ACHN (cell line): Measurements from ENCODE around the gene SLC16A10.
A peak's percentile ranks its signal among the peaks of the same experiment; 100 is the strongest.
"Not testable (repeated sequence)": the region's sequence is repeated elsewhere in the genome, so short reads cannot be mapped to it uniquely, and the experiment has no call there.

Experiments used
- DNase-seq: peaks from one replicate; pipeline ENCODE4 v3.0.0-alpha.2; 2015
- in situ Hi-C: cut with HindIII; loops from 2 replicates; pipeline ENCODE4 v1.10.0; 2017; ENCODE audit warnings: low sequenced_read_pairs, low pct_ligation_motif_present, low pct_unique_long_range_greater_than_20kb

Gene SLC16A10

DNA sequence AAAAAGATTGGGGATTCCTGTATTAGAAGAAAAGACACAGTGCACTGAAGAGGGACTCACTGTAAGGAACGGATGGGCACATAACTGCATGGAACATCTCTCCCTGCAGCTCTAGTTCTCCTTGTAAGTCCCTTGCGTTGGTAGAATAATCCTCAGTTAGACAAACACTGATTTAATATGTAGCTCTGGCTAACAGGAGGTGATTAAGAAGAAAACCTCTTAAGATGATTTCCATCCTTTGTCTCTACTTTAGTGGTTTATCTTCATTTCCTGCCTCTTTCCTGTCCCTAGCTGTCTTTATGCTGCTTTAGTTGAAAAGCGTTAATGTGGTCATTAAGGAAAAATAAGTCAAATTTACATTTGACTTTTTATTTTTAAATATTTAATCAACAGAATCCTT lies 86.6 kb downstream of the SLC16A10 start:
- no peak for DNase-seq
- in situ Hi-C loops: no loop called here

DNA sequence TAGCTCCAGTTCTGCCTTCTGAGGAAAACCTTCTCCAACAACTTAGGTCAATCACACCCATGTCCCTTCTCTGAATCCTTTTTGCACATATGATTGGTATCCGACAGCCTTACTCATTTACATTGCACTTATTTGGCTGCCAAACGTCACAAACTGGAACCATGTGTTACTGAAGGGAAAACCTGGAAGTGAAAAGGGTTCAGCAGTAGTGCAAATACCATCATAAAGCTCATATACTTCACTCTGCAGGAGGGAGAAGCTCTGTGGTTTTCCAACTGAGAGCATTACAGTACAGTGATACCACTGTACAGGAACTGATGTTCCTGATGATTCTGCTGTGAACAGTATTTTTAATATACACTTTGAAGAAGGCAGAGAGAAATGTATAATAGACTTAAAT lies 87.8 kb downstream of the SLC16A10 start:
- in situ Hi-C loops: no loop called here
- DNase-seq: no peak

DNA sequence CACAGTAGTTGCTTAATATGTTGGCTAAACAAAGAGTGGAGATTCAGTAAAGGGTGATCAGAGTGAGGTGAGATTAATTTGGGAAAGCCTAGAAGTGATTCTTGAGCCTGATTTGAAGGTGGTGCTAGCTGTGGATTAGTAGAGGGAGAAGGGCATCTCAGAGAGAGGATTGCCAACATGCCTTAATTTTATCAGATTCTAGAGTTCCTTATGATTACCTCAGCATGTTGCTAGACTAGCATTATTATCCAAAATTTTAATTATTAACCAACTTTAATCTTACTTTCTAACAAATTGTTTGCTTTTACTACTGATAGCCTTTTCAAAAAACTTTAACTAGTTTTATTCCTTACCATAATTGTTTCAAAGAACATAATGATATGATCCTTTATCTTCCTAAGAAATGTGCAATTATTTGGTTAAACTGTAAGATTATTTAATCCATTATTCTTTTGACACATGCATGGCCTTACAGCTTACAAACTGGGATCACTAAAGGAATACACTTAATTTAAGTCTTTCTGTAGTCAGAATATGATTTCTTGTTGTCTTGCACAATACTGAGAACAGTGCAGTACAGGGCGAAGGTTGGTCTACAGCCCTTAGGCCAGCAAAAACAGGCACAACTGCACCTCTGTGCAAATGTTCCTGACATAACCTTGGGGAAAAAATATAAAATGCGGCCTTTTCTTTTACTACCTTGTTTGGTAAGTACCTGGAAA lies 88.9 kb downstream of the SLC16A10 start:
- in situ Hi-C loops: no loop called here
- DNase-seq: no peak

DNA sequence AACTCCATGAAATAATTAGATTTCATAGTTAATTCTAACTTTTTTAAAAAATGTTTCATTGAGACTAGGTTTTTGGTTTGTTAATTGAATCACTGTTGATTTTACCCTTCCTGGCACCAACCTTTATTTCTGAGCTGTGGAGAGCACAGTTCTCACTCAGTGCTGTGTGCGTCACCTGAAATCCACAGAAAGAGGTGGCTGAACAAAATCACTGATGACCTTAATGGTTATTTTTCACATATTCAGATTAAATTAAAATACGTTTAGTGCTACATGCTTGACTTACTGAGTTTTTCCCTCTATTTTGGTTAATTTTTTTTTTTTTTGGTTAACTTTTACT lies 89.4 kb downstream of the SLC16A10 start:
- DNase-seq: no peak
- in situ Hi-C loops: no loop called here

DNA sequence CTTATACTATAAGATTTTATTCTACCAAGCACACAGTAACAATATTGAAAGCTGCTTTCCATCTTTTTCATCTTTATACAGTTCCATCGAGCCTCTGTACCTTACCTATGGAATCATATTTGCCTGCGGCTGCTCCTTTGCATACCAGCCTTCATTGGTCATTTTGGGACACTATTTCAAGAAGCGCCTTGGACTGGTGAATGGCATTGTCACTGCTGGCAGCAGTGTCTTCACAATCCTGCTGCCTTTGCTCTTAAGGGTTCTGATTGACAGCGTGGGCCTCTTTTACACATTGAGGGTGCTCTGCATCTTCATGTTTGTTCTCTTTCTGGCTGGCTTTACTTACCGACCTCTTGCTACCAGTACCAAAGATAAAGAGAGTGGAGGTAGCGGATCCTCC lies 89.8 kb downstream of the SLC16A10 start:
- in situ Hi-C loops: no loop called here

DNA sequence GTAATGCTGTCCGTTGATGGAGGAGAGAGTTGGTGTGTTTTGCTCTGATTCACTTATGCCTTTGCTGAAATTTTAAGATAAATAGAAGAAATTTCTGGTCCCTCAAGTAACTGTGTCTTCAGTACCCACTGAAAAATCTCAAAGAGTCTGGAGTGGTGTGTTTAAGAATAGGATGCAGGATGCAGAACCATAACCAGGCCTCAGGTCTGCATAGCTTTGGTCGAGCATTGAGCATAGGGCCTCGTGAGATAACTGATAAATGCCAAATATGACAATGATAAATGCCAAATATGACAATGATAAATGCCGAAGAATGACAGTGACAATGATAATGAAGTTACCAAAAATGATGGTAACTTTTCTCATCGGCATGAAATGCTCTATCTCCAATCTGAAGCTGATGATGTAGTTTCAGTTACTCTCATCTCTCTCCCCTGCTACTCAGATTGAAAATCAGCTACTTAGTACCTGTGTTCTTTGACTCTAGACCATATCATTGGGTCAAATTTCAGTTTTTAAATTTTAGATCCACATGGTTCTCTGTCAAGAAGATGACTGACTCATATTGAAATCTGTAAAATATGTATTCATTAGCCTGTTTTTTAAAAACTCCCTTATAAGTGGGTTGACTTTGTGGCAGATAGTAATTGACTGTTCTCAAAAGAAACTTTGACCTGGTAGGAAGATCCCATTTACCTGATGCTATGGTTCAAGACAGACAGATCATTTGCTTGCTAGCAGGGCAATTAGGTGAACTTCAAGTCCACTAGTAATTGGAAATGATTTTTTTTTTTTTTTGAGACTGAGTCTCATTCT lies 96.6 kb downstream of the SLC16A10 start:
- no peak for DNase-seq
- in situ Hi-C loops: no loop called here

More for the DNA sequence above, 89.8 kb downstream of the SLC16A10 start:
- no peak for DNase-seq

DNA sequence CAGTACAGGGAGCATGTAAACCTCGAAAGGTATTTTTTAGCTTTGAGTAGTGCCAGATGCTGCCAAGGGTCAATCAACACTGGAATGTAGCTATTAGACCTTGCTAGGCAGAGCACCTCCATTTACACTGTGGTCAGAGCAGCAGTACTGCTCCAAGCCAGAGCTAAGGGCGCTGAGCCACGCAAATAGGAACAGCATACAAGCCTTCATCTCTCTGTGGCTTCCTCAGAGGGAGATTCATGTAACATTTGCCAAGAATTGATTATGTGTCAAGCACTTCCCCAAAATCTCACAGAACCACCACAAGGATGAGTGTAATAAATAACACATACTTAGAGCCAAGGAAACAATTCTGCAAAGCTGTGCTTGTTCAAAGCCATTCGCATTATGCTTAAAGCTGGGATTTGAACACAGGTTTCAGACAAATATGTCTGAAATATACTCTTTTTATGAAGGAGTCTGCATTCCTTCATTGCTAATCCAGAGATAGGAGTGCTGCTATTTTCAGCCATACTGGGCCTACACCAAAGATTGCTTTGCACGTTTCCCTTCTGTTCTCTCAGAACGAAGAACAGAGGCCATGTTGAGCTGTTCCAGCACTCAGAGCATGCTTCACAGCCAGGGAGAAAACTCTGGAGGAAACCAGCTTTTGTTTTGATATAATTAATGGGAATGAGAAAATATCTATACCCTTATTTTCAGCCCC lies 97.7 kb downstream of the SLC16A10 start:
- in situ Hi-C loops: no loop called here
- DNase-seq: no peak

DNA sequence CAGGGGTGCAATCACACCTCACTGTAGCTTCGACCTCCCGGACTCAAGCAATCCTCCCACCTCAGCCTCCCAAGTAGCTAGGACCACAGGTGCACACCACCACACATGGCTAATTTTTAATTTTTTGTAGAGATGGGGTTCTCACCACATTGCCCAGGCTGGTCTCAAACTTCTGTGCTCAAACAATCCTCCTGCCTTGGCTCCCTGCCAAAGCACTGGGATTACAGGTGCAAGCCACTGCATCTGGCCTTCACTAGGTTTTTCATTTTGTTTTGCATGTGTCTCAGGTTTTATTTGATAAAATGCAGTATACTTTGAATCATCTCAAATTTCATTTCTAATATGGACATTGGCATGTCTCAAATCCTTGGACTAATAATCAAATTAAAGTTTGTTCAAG lies 98.7 kb downstream of the SLC16A10 start:
- no peak for DNase-seq
- in situ Hi-C loops: no loop called here

DNA sequence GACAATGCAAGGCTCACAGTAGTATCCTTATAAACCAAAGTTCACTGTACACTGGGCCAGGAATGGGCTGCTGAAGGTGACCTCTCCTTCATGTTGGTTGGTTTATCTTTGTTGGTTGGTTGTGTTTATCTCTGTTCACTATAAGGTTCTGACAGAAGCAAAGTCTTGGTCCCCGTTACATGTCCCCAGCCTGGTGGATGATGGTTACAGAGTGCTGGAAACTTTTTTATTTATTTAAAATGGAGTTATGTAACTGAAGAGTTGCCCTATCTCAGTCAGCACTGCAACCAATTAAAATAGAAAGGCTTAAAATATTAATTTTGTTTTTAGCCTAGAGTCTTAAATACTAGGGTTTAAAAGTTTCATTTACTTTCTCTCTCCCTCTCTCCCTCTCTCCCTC lies 100.6 kb downstream of the SLC16A10 start:
- no peak for DNase-seq
- in situ Hi-C loops: no loop called here

DNA sequence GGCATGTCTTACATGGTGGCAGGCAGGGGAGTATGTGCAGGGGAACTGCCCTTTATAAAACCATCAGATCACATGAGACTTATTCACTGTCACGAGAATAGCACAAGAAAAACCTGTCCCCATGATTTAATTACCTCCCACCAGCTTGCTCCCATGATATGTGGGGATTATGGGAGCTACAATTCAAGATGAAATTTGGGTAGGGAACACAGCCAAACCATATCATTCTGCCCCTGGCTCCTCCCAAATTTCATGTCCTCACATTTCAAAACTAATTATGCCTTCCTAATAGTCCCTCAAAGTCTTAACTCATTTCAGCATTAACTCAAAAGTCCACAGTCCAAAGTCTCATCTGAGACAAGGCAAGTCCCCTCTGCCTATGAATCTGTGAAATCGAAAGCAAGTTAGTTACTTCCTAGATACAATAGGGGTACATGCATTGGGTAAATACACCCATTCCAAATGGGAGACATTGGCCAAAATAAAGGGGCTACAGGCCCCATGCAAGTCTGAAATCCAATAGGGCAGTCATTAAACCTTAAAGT lies 102.4 kb downstream of the SLC16A10 start:
- DNase-seq, in situ Hi-C loops: not testable (repeated sequence)

DNA sequence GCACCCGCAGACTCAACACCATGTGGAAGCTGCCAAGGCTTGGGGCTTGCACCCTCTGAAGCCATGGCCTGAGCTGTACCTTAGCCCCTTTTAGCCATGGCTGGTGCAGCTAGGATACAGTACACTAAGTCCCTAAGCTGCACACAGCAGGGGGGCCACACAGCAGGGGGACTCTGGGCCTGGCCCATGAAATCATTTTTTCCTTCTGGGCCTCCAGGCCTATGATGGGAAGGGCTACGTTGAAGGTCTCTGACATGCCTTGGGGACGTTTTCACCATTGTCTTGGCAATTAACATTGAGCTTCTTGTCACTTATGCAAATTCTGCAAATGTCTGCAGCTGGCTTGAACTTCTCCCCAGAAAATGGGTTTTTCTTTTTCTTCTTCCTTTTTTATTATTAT lies 103.3 kb downstream of the SLC16A10 start:
- no peak for DNase-seq
- in situ Hi-C loops: no loop called here

DNA sequence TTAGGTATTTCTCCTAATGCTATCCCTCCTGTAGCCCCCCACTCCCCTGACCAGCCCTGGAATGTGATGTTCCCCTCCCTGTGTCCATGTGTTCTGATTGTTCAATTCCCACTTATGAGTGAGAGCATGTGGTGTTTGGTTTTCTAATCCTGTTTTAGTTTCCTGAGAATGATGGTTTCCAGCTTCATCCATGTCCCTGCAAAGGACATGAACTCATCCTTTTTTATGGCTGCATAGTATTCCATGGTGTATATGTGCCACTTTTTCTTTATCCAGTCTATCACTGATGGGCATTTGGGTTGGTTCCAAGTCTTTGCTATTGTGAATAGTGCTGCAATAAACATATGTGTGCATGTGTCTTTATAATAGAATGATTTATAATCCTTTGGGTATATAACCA lies 103.8 kb downstream of the SLC16A10 start:
- DNase-seq, in situ Hi-C loops: not testable (repeated sequence)

DNA sequence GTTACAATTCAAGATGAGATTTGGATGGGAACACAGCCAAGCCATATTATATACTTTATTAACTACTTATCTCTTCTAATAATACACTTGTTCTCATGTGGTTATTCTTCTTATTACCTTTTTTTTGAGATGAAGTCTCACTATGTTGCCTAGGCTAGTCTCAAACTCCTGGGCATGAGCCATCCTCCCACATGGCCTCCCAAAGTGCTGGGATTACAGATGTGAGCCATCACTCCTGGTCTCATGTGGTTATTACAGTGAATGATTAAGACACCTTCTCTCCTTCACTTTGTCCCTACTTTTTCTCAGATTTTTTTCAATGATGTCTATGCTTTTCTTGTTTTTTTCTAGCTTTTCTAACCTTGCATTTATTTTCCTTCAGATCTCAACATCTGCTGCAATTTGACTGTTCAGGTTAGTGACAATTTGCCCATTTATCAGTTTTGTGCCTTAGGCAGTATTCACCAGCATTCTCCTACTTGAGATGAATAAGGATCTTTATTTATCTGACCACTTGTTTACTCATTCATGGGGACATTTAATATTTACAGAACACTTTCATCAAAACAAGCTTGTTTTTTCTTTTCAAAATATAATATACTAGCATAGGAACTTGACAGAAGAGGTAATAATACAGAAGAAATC lies 105.7 kb downstream of the SLC16A10 start:
- no peak for DNase-seq
- in situ Hi-C loops: no loop called here

DNA sequence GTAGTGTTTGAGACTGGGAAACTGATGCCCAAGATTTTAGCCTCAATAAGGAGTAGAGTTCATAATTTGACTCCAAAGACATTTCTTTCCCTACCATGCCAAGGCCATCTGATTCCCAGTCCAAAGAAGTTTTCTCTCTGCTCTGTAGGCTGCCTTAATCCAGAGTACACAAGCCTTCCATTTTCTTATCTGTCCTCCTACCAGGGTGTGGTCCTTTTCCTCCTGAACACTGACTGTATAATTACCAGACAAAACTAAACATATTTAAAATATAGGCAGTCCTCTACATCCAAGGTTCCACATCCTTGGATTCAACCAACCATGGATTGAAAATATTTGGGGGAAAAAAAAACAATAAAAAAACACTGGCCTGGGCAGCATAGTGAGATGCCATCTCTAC lies 108.4 kb downstream of the SLC16A10 start:
- in situ Hi-C loops: no loop called here
- no peak for DNase-seq

DNA sequence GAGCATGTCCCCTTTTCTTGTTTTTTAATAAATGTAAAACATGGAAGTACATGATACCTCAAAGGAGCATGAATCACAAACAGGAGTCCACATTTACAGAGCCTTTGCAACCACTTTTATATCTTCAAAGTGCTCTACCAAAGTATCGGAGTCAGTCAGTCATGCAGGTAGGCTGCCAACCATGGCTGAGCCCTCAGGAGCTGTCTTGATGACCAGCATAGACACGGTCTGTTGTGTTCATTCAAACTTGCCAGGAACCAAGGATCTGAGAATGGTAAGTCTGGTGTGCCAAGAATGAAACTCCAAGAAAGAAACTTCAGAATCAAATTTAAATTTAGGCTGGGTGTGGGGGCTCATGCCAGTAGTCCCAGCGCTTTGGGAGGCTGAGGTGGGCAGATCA lies 111.5 kb downstream of the SLC16A10 start:
- in situ Hi-C loops: no loop called here
- no peak for DNase-seq

DNA sequence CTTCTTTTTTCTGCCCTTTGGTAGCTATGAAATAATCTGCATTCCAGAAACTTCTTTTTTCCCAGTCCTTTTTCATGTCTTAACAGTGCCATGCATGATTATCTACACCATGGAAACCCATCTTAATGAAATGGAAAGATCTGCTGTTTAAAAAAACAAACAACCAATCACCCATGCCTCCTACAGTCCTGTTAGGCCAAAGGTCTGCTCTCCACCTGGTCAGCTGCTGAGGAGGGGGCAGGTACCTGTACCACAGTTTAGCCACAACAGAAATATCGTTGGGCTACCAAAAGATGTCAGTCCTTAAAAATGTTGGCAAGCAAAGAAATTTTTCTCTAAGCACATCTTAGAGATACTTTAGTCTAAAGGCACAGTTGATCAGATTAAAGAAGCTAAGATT lies 112.6 kb downstream of the SLC16A10 start:
- in situ Hi-C loops: no loop called here
- no peak for DNase-seq

DNA sequence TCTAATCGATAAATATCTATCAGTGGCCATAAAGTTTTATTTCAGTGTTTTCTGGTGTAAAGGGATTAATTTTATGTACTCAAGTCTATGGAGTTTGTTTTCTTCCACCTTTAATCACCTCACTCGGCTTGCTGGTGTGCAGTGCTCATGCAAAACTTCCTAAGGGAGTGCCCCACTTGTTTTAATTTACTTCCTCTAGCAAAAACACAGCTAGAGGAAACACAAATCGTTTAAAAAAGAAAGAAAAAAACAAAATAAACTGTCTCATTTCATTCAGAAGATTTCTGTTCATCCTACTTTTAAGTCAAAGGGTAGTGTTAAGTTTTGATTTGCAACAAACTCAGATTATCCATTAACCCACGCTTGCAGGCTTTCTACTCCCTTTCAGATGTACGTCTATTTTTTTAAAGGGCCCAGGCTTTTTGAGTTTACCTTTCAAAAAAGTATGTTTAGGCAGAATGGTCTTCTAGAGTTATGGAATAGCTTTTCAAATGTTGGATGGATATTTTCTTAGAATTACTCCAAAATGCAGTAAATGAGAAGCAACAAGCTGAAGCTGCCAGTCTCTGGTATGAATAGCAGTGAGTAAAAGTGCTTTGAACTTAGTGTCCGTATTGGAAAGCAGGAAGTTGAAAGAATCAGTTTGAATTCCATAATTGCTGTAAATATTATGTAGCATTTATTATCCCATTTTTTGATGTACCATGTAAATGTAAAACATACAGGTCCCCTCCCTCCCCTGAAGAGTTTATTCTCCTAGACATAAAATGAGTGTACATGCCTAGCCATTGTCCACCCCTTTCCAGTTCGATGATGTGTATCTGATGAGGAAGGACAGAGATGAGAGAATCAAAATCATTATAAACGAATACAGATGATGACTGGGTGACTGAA lies 113.3 kb downstream of the SLC16A10 start:
- peak; percentile 21 for DNase-seq
- in situ Hi-C loops: no loop called here

DNA sequence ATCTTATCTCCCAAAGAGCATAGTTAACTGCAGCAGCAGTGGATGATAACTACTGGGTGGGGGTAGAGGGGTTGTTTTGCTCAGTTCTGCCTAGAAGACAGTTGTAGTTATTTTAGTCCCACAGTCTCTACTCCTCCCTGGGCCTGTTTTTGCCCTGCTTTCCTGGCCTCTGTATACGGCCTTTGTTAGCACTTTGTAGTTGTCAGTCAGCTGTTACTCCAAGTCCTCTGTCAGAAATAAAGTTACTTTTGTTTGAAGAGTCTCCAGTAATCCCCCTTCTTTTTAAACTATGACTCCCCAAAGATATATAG lies 113.9 kb downstream of the SLC16A10 start:
- in situ Hi-C loops: no loop called here
- DNase-seq: no peak
